ENCODE data around the gene CD22.

The CD22 gene

DNA sequence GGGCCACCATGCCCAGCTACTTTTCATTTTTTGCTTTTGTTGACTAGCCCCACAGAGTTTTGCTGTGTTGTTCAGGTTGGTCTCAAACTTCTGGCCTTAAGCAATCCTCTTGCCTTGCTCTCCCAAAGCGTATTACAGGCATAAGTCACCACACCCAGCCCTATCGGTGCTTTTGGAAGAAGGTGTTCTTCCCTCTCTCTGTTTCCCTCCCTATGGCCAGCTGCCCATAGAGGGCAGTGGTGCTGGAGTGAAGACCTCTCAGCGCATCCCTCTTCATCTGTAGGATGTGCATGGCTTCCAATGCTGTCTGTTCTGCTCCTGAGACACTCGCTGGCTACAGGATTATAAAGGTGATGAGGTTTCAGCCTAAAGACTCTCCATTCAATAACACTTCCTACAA lies 1.3 kb upstream of the CD22 start:
- Histone ChIP-seq H3K9me3 (ENCODE audit: control insufficient read depth, low read length) (no peaks in the 10 kb centered on the region), H3K27ac (no peak overlapping the region), H3K9ac (no peak overlapping the region)

DNA sequence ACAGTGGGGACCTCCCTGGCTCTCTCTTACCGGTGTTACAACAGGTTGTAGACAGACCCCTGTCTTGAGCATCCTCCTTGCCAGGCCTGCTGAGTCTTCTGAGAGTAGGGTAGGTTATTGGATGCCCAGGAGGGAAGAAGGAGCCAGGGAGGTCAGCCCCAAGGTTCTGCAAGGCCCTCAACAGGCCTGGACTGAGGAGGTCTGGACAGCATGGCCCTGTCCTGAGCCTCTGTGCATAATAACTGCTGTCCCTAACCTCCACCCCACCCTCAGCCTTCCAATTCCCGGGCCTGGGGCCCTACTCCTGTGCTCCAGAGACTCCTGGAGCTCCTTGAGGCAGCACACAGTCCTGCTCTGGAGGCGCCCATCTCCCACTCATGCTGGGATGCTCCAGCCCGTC lies 336 bp downstream of the CD22 start:
- Histone ChIP-seq H2AFZ (no peak overlapping the region), H3K79me2 (no peaks in the 10 kb centered on the region), H3K36me3 (ENCODE audit: control insufficient read depth, insufficient read depth, low read length) (no peaks in the 10 kb centered on the region), H3K4me3 (ENCODE audit: low read depth, low read length) (no peak overlapping the region), H3K4me1 (no peaks in the 10 kb centered on the region), H3K27me3 (ENCODE audit: control insufficient read depth, insufficient read depth, low read length) (no peaks in the 10 kb centered on the region), H3K9ac (no peak overlapping the region), H3K9me3 (ENCODE audit: control insufficient read depth, low read length) (no peaks in the 10 kb centered on the region), H3K27ac (no peak overlapping the region), H3K4me2 (ENCODE audit: low read length) (no peak overlapping the region)
- no peak for TF ChIP-seq CTCF (IDR thresholded peaks at IDR 0.05)

More for the DNA sequence above, 1.3 kb upstream of the CD22 start:
- Histone ChIP-seq H3K4me2 (ENCODE audit: low read length) (no peak overlapping the region), H3K36me3 (ENCODE audit: control insufficient read depth, insufficient read depth, low read length) (no peaks in the 10 kb centered on the region), H3K27me3 (ENCODE audit: control insufficient read depth, insufficient read depth, low read length) (no peaks in the 10 kb centered on the region), H3K79me2 (no peaks in the 10 kb centered on the region), H3K4me1 (no peaks in the 10 kb centered on the region), H3K4me3 (ENCODE audit: low read depth, low read length) (no peak overlapping the region), H2AFZ (no peak overlapping the region)
- peak; percentile 41 for TF ChIP-seq CTCF (IDR thresholded peaks at IDR 0.05)

DNA sequence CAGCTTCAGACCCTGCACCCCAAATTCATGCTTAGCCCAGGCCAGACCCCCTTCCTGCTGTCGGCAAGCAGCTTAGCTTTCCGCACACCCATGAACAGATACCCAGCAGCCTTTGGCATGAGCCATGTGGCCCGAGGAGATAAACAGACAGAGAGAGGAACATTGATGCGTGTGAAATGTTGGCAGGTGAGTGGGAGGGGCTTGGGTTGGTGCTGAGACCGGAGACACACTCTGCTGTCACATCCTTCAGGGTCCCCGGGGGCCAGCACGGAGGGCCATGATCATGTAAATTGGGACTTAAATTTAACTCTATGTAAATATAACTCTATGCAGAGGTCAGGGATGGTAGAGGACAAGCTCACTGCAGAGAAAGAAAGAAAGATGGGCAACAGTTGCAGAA lies 1.5 kb downstream of the CD22 start:
- Histone ChIP-seq H3K36me3 (ENCODE audit: control insufficient read depth, insufficient read depth, low read length) (no peaks in the 10 kb centered on the region), H3K4me3 (ENCODE audit: low read depth, low read length) (no peak overlapping the region), H3K9ac (no peak overlapping the region), H3K27me3 (ENCODE audit: control insufficient read depth, insufficient read depth, low read length) (no peaks in the 10 kb centered on the region), H2AFZ (no peak overlapping the region), H3K4me2 (ENCODE audit: low read length) (no peak overlapping the region), H3K79me2 (no peaks in the 10 kb centered on the region), H3K27ac (no peak overlapping the region), H3K4me1 (no peaks in the 10 kb centered on the region), H3K9me3 (ENCODE audit: control insufficient read depth, low read length) (no peaks in the 10 kb centered on the region)
- TF ChIP-seq CTCF (IDR thresholded peaks at IDR 0.05): no peak

DNA sequence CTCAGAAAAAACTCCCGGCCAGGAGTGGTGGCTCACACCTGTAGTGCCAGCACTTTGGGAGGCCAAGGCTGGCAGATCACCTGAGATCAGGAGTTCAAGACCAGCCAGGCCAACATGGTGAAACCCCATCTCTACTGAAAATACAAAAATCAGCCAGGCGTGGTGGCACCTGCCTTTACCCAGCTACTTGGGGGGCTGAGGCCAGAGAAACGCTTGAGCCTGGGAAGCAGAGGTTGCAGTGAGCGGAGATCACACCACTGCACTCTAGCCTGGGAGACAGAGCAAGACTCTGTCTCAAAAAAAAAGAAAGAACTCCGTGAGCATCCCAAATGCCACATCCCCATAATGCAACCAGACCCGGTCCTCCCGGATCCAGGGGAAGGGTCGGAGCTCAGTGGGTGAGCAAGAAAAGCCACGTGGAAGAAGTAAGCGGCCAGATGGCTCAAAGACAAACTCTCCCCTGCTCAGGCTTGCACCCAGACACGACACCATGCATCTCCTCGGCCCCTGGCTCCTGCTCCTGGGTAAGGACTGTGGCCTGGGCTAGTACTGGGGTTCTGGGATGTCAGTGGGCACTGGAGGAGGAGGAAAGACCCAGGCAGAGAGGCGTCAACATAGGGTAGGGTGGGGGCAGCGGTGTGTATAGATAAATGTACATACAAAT lies 2.7 kb downstream of the CD22 start:
- Histone ChIP-seq H3K36me3 (ENCODE audit: control insufficient read depth, insufficient read depth, low read length) (no peaks in the 10 kb centered on the region), H3K27me3 (ENCODE audit: control insufficient read depth, insufficient read depth, low read length) (no peaks in the 10 kb centered on the region), H3K9me3 (ENCODE audit: control insufficient read depth, low read length) (no peaks in the 10 kb centered on the region), H2AFZ (no peak overlapping the region), H3K79me2 (no peaks in the 10 kb centered on the region), H3K4me1 (no peaks in the 10 kb centered on the region), H3K4me2 (ENCODE audit: low read length) (no peak overlapping the region), H3K27ac (no peak overlapping the region), H3K9ac (no peak overlapping the region), H3K4me3 (ENCODE audit: low read depth, low read length) (no peak overlapping the region)
- no peak for TF ChIP-seq CTCF (IDR thresholded peaks at IDR 0.05)

- H3K4me3 ChIP-seq (ENCODE audit: low read depth, low read length): no peak overlapping the region
- H3K79me2 ChIP-seq: no peaks in the 10 kb centered on the region
- H3K27ac ChIP-seq: no peak overlapping the region
- no peaks in the 10 kb centered on the region for H3K9me3 ChIP-seq (ENCODE audit: control insufficient read depth, low read length)
- no peak for TF ChIP-seq CTCF (IDR thresholded peaks at IDR 0.05)
- no peak overlapping the region for H3K4me2 ChIP-seq (ENCODE audit: low read length)
- no peaks in the 10 kb centered on the region for H3K4me1 ChIP-seq
- no peak overlapping the region for H3K9ac ChIP-seq
- no peaks in the 10 kb centered on the region for H3K27me3 ChIP-seq (ENCODE audit: control insufficient read depth, insufficient read depth, low read length)
- H3K36me3 ChIP-seq (ENCODE audit: control insufficient read depth, insufficient read depth, low read length): no peaks in the 10 kb centered on the region
- H2AFZ ChIP-seq: no peak overlapping the region
Measured at GRCh38 chr19:35332817-35333216, 3.8 kb downstream of the CD22 start.
